ENCODE measurements around the gene MAT1A.
"Not testable (repeated sequence)": the region's sequence is repeated elsewhere in the genome, so short reads cannot be mapped to it uniquely, and the experiment has no call there.

- TF ChIP-seq POLR2AphosphoS5 (IDR thresholded peaks at IDR 0.05; ENCODE audit: borderline replicate concordance, low read depth, low read length); EZH2 (IDR thresholded peaks at IDR 0.05); FOXP2 (optimal IDR thresholded peaks at IDR 0.05; ENCODE audit: control extremely low read depth, extremely low read length, insufficient read depth): not testable (repeated sequence)
These were observed 37.7 kb downstream of the MAT1A start for GRCh38 chr10:80251703-80252280.
